ENCODE measurements around the gene DHX35.

DHX35 gene

DNA sequence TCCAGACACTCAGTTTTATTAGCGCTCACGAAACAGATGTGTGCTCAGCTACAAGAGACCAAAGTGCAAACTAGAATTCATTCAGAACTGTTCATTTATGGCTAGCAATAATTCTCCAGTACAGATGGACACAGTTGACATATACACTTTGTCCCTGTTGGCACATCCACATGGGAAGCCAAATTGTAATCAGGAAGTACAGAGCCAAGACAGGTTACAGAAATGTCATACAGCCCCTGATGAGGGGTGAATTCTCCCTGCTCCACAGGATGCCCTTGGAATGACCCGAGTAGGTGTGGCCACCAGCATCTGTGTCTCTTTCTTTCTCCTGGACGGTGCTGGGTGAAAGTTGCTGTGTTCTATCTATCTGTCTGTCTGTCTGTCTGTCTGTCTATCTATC, 7.6 kb downstream of the DHX35 start:
- peaks cover 42% of the 10 kb centered on the region for H3K36me3 ChIP-seq (ENCODE audit: control insufficient read depth, low read length)

DNA sequence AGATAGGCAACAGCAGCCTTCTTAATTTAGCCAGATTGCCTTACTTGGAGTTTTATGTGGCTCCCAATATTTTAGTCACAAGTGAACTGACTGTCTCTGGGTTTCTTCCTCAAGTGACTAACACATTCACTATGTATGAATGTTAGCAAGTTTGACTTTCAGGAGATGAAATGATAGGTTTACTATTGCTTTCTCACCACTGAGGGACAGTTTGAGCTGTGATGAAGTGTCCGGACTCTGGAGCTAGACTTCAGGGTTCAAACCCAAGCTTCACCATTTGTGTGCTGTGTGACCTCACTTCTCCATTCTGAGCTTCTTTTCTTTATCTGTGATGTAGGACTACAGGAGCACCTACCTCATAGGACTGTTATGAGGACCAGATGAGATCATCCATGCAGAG, 8.2 kb downstream of the DHX35 start:
- Histone ChIP-seq H3K4me1 (ENCODE audit: control insufficient read depth, low read length) (no peaks in the 10 kb centered on the region), H3K27ac (ENCODE audit: low read depth, low read length) (no peak overlapping the region), H3K4me2 (ENCODE audit: low read length) (no peak overlapping the region), H3K79me2 (ENCODE audit: control insufficient read depth, low read length) (peaks cover 22% of the 10 kb centered on the region), H3K9me3 (ENCODE audit: control insufficient read depth, insufficient read depth, low read length) (no peaks in the 10 kb centered on the region), H3K9me2 (replicated peaks; ENCODE audit: control insufficient read depth, low read length) (no peaks in the 10 kb centered on the region), H3F3A (ENCODE audit: control insufficient read depth, insufficient read depth) (no peaks in the 10 kb centered on the region), H3K27me3 (ENCODE audit: control insufficient read depth, low read length) (no peaks in the 10 kb centered on the region), H4K20me1 (ENCODE audit: control insufficient read depth, insufficient read depth, low read depth, low read length) (no peaks in the 10 kb centered on the region), H3K4me3 (ENCODE audit: low read length) (no peak overlapping the region), H3K36me3 (ENCODE audit: control insufficient read depth, low read length) (peaks cover 41% of the 10 kb centered on the region)
- TF ChIP-seq EZH2phosphoT487 (IDR thresholded peaks at IDR 0.05; ENCODE audit: borderline replicate concordance, low read length) (no peak), CTCF (IDR thresholded peaks at IDR 0.05; ENCODE audit: low read depth, low read length, poor library complexity, severe bottlenecking) (no peak)

More for the DNA sequence above, 7.6 kb downstream of the DHX35 start:
- Histone ChIP-seq H3K27me3 (ENCODE audit: control insufficient read depth, low read length) (no peaks in the 10 kb centered on the region), H3K4me2 (ENCODE audit: low read length) (no peak overlapping the region), H3K79me2 (ENCODE audit: control insufficient read depth, low read length) (peaks cover 28% of the 10 kb centered on the region), H3K9me2 (replicated peaks; ENCODE audit: control insufficient read depth, low read length) (no peaks in the 10 kb centered on the region), H3F3A (ENCODE audit: control insufficient read depth, insufficient read depth) (no peaks in the 10 kb centered on the region), H3K4me3 (ENCODE audit: low read length) (no peak overlapping the region), H3K9me3 (ENCODE audit: control insufficient read depth, insufficient read depth, low read length) (no peaks in the 10 kb centered on the region), H3K27ac (ENCODE audit: low read depth, low read length) (no peak overlapping the region), H3K4me1 (ENCODE audit: control insufficient read depth, low read length) (no peaks in the 10 kb centered on the region), H4K20me1 (ENCODE audit: control insufficient read depth, insufficient read depth, low read depth, low read length) (no peaks in the 10 kb centered on the region)
- no peak for TF ChIP-seq CTCF (IDR thresholded peaks at IDR 0.05; ENCODE audit: low read depth, low read length, poor library complexity, severe bottlenecking)
- no peak for TF ChIP-seq EZH2phosphoT487 (IDR thresholded peaks at IDR 0.05; ENCODE audit: borderline replicate concordance, low read length)

GRCh38 chr20:38973107-38973506, 11.0 kb downstream of the DHX35 start:
- H3K36me3 ChIP-seq (ENCODE audit: control insufficient read depth, low read length) = peaks cover 54% of the 10 kb centered on the region

More at GRCh38 chr20:38973107-38973506, 11.0 kb downstream of the DHX35 start:
- Histone ChIP-seq H3K9me3 (ENCODE audit: control insufficient read depth, insufficient read depth, low read length) (no peaks in the 10 kb centered on the region), H3K27ac (ENCODE audit: low read depth, low read length) (no peak overlapping the region), H3K4me3 (ENCODE audit: low read length) (no peak overlapping the region), H3K9me2 (replicated peaks; ENCODE audit: control insufficient read depth, low read length) (no peaks in the 10 kb centered on the region), H3K4me1 (ENCODE audit: control insufficient read depth, low read length) (no peaks in the 10 kb centered on the region), H4K20me1 (ENCODE audit: control insufficient read depth, insufficient read depth, low read depth, low read length) (no peaks in the 10 kb centered on the region), H3K79me2 (ENCODE audit: control insufficient read depth, low read length) (no peaks in the 10 kb centered on the region), H3F3A (ENCODE audit: control insufficient read depth, insufficient read depth) (no peaks in the 10 kb centered on the region), H3K4me2 (ENCODE audit: low read length) (no peak overlapping the region), H3K27me3 (ENCODE audit: control insufficient read depth, low read length) (no peaks in the 10 kb centered on the region)
- TF ChIP-seq CTCF (IDR thresholded peaks at IDR 0.05; ENCODE audit: low read depth, low read length, poor library complexity, severe bottlenecking) = no peak
- no peak for TF ChIP-seq EZH2phosphoT487 (IDR thresholded peaks at IDR 0.05; ENCODE audit: borderline replicate concordance, low read length)

All from DOHH2 (cell line).